ENCODE data around the gene POLR2C. TPM values are rescaled to one million over a fixed set of nuclear protein-coding genes. Genes with fewer than 3 reads are reported as not detected.
A peak's percentile ranks its signal among the peaks of the same experiment; 100 is the strongest.

The POLR2C gene
- total and polyA plus RNA-seq, 2 of the 13 experiments (the other 11 are each of a cell fraction or from before 2014, with no cell fraction given): 104 to 216 TPM

DNA sequence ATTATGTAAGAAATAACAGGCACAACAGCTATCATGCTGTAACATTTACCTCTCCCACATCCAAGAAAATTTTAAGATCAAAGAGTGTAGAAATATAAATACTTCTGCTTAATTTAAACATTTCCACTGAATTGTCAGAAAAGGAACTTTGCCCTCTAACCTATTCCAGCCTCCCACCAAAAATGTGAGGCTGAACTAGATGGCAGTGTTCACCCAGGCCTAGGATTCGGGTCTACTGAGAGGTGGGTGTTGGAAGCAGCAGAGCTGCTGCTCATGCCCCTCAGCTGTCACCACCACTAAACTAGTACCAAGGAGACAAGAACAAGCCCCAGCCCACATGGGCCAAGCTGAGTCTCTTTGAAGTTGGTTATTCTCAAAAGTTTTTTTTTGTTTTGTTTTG is 26.6 kb upstream of the POLR2C start (continued):
- TF ChIP-seq, protein P1, sequence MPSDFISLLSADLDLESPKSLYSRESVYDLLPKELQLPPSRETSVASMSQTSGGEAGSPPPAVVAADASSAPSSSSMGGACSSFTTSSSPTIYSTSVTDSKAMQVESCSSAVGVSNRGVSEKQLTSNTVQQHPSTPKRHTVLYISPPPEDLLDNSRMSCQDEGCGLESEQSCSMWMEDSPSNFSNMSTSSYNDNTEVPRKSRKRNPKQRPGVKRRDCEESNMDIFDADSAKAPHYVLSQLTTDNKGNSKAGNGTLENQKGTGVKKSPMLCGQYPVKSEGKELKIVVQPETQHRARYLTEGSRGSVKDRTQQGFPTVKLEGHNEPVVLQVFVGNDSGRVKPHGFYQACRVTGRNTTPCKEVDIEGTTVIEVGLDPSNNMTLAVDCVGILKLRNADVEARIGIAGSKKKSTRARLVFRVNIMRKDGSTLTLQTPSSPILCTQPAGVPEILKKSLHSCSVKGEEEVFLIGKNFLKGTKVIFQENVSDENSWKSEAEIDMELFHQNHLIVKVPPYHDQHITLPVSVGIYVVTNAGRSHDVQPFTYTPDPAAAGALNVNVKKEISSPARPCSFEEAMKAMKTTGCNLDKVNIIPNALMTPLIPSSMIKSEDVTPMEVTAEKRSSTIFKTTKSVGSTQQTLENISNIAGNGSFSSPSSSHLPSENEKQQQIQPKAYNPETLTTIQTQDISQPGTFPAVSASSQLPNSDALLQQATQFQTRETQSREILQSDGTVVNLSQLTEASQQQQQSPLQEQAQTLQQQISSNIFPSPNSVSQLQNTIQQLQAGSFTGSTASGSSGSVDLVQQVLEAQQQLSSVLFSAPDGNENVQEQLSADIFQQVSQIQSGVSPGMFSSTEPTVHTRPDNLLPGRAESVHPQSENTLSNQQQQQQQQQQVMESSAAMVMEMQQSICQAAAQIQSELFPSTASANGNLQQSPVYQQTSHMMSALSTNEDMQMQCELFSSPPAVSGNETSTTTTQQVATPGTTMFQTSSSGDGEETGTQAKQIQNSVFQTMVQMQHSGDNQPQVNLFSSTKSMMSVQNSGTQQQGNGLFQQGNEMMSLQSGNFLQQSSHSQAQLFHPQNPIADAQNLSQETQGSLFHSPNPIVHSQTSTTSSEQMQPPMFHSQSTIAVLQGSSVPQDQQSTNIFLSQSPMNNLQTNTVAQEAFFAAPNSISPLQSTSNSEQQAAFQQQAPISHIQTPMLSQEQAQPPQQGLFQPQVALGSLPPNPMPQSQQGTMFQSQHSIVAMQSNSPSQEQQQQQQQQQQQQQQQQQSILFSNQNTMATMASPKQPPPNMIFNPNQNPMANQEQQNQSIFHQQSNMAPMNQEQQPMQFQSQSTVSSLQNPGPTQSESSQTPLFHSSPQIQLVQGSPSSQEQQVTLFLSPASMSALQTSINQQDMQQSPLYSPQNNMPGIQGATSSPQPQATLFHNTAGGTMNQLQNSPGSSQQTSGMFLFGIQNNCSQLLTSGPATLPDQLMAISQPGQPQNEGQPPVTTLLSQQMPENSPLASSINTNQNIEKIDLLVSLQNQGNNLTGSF (CRISPR knock-in tag; IDR thresholded peaks at IDR 0.05): no peak
- TF ChIP-seq FLYWCH1 (CRISPR knock-in tag; IDR thresholded peaks at IDR 0.05) (no peak), STAG1 (CRISPR knock-in tag; IDR thresholded peaks at IDR 0.05) (peak; percentile 50), GLMP (CRISPR knock-in tag; IDR thresholded peaks at IDR 0.05; ENCODE audit: borderline replicate concordance) (no peak), ZNF577 (CRISPR knock-in tag; IDR thresholded peaks at IDR 0.05; ENCODE audit: borderline replicate concordance, low read depth) (no peak), PPARG (CRISPR knock-in tag; conservative IDR thresholded peaks at IDR 0.05) (no peak), ZNF816 (CRISPR knock-in tag; IDR thresholded peaks at IDR 0.05; ENCODE audit: borderline replicate concordance) (no peak), FOXK2 (IDR thresholded peaks at IDR 0.05) (no peak), ZNF7 (CRISPR knock-in tag; IDR thresholded peaks at IDR 0.05) (no peak), HNF4G (IDR thresholded peaks at IDR 0.05; ENCODE audit: borderline replicate concordance, low read depth, low read length) (0 out of 2 replicates have a peak, but pooled peaks have one; percentile 20), HNF4G (CRISPR knock-in tag; IDR thresholded peaks at IDR 0.05; ENCODE audit: borderline replicate concordance, low read depth) (no peak), ZNF570 (CRISPR knock-in tag; IDR thresholded peaks at IDR 0.05; ENCODE audit: borderline replicate concordance) (no peak), ZNF749 (CRISPR knock-in tag; IDR thresholded peaks at IDR 0.05; ENCODE audit: borderline replicate concordance) (no peak), REXO4 (CRISPR knock-in tag; IDR thresholded peaks at IDR 0.05; ENCODE audit: borderline replicate concordance) (no peak)
- TF ChIP-seq, protein P2, sequence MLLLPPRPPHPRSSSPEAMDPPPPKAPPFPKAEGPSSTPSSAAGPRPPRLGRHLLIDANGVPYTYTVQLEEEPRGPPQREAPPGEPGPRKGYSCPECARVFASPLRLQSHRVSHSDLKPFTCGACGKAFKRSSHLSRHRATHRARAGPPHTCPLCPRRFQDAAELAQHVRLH (CRISPR knock-in tag; IDR thresholded peaks at IDR 0.05; ENCODE audit: borderline replicate concordance, low read depth): no peak
- TF ChIP-seq, protein P3, sequence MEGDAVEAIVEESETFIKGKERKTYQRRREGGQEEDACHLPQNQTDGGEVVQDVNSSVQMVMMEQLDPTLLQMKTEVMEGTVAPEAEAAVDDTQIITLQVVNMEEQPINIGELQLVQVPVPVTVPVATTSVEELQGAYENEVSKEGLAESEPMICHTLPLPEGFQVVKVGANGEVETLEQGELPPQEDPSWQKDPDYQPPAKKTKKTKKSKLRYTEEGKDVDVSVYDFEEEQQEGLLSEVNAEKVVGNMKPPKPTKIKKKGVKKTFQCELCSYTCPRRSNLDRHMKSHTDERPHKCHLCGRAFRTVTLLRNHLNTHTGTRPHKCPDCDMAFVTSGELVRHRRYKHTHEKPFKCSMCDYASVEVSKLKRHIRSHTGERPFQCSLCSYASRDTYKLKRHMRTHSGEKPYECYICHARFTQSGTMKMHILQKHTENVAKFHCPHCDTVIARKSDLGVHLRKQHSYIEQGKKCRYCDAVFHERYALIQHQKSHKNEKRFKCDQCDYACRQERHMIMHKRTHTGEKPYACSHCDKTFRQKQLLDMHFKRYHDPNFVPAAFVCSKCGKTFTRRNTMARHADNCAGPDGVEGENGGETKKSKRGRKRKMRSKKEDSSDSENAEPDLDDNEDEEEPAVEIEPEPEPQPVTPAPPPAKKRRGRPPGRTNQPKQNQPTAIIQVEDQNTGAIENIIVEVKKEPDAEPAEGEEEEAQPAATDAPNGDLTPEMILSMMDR (CRISPR knock-in tag; IDR thresholded peaks at IDR 0.05): peak; percentile 45
- TF ChIP-seq, protein P4, sequence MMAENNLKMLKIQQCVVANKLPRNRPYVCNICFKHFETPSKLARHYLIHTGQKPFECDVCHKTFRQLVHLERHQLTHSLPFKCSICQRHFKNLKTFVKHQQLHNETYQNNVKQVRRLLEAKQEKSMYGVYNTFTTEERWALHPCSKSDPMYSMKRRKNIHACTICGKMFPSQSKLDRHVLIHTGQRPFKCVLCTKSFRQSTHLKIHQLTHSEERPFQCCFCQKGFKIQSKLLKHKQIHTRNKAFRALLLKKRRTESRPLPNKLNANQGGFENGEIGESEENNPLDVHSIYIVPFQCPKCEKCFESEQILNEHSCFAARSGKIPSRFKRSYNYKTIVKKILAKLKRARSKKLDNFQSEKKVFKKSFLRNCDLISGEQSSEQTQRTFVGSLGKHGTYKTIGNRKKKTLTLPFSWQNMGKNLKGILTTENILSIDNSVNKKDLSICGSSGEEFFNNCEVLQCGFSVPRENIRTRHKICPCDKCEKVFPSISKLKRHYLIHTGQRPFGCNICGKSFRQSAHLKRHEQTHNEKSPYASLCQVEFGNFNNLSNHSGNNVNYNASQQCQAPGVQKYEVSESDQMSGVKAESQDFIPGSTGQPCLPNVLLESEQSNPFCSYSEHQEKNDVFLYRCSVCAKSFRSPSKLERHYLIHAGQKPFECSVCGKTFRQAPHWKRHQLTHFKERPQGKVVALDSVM (CRISPR knock-in tag; IDR thresholded peaks at IDR 0.05): peak; percentile 74
- TF ChIP-seq, protein P5, sequence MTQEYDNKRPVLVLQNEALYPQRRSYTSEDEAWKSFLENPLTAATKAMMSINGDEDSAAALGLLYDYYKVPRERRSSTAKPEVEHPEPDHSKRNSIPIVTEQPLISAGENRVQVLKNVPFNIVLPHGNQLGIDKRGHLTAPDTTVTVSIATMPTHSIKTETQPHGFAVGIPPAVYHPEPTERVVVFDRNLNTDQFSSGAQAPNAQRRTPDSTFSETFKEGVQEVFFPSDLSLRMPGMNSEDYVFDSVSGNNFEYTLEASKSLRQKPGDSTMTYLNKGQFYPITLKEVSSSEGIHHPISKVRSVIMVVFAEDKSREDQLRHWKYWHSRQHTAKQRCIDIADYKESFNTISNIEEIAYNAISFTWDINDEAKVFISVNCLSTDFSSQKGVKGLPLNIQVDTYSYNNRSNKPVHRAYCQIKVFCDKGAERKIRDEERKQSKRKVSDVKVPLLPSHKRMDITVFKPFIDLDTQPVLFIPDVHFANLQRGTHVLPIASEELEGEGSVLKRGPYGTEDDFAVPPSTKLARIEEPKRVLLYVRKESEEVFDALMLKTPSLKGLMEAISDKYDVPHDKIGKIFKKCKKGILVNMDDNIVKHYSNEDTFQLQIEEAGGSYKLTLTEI (CRISPR knock-in tag; conservative IDR thresholded peaks at IDR 0.05): no peak
